Measurements from ENCODE around the gene MIP.

DNA sequence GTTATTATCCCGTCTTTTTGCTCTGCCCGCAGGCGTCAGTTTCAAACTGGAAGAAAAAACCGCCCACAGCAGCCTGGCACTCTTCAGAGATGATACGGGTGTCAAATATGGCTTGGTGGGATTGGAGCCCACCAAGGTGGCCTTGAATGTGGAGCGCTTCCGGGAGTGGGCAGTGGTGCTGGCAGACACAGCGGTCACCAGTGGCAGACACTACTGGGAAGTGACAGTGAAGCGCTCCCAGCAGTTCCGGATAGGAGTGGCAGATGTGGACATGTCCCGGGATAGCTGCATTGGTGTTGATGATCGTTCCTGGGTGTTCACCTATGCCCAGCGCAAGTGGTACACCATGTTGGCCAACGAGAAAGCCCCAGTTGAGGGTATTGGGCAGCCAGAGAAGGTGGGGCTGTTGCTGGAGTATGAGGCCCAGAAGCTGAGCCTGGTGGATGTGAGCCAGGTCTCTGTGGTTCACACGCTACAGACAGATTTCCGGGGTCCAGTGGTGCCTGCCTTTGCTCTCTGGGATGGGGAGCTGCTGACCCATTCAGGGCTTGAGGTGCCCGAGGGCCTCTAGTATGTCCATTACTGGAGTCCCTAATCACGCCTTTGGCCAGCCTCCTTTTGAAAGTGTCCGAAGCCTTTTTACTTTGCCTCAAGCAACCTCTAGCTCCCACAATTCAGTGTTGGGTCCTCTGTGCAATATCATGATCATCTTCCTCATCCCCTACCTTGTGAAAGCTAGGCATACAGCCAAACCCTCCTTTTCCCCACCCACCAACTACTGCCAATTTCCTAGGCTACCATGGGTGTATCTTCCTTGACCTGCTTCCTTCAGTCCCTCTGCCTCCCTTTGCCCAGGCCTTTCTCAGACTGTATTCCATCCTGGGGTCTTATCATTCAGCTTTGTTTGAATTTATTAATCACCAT is 14.8 kb upstream of the MIP start:
- TF ChIP-seq, protein P1, sequence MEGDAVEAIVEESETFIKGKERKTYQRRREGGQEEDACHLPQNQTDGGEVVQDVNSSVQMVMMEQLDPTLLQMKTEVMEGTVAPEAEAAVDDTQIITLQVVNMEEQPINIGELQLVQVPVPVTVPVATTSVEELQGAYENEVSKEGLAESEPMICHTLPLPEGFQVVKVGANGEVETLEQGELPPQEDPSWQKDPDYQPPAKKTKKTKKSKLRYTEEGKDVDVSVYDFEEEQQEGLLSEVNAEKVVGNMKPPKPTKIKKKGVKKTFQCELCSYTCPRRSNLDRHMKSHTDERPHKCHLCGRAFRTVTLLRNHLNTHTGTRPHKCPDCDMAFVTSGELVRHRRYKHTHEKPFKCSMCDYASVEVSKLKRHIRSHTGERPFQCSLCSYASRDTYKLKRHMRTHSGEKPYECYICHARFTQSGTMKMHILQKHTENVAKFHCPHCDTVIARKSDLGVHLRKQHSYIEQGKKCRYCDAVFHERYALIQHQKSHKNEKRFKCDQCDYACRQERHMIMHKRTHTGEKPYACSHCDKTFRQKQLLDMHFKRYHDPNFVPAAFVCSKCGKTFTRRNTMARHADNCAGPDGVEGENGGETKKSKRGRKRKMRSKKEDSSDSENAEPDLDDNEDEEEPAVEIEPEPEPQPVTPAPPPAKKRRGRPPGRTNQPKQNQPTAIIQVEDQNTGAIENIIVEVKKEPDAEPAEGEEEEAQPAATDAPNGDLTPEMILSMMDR (conservative IDR thresholded peaks at IDR 0.05) = no peak
- no peak for TF ChIP-seq ZFX (IDR thresholded peaks at IDR 0.05)
